Sigmoid colon (tissue), 4 donors: ENCODE results near the gene FGF12.

Experiments
- CTCF ChIP-seq, 4 experiments: fragments of 450-650 bp in 3 of 4; fragments of 200-600 bp in 1 of 4; IDR thresholded peaks; one replicate each; pipeline ENCODE4 v1.5.1; 2016 to 2019; ENCODE audit warnings: antibody characterized with exemption in 4 of 4, mild to moderate bottlenecking in 3 of 4, moderate library complexity in 2 of 4
- POLR2A ChIP-seq, 2 donors: fragments of 450-650 bp; IDR thresholded peaks; one replicate each; pipeline ENCODE4 v1.6.1; 2016; ENCODE audit warnings: antibody characterized with exemption in 2 of 2, mild to moderate bottlenecking in 2 of 2, moderate library complexity in 2 of 2
- POLR2AphosphoS5 ChIP-seq, 4 donors: sonication (generic); formaldehyde crosslinking; IDR thresholded peaks; one replicate each; pipeline ENCODE4 v1.6.1; 2017; ENCODE audit warnings: antibody characterized with exemption in 4 of 4

GRCh38 chr3:192133271-192133670, 594.1 kb downstream of the FGF12 start:
- TF ChIP-seq CTCF (IDR thresholded peaks at IDR 0.05) (no peak), POLR2AphosphoS5 (IDR thresholded peaks at IDR 0.05) (no peak), POLR2A (IDR thresholded peaks at IDR 0.05) (no peak)
